Kasumi-1 (cell line): Measurements from ENCODE around the gene CFAP299.

Experiments
- DNase-seq, 2 experiments: peaks; one replicate each; lab custom pipeline; 2025; lab: John Stamatoyannopoulos, UW

CFAP299 gene

DNA sequence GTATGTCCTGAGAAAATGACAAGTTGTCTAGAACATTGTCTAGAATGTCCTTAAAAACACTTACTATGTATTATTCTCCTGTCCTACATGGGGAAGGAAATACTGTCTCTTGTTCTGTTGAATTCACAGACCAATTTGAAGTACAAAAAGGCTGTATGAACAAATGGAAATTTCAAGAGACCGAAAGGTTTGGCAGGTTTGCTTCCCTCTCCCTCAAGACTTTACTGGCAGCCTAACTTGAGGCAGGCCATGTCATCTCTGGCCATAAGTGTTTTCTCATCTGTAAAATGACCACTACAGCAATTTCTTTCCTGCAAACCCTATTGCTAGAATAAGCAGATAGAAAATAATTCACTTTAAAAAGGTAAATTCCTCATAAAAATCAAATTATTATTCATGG lies 503.8 kb downstream of the CFAP299 start:
- no peak for DNase-seq

DNA sequence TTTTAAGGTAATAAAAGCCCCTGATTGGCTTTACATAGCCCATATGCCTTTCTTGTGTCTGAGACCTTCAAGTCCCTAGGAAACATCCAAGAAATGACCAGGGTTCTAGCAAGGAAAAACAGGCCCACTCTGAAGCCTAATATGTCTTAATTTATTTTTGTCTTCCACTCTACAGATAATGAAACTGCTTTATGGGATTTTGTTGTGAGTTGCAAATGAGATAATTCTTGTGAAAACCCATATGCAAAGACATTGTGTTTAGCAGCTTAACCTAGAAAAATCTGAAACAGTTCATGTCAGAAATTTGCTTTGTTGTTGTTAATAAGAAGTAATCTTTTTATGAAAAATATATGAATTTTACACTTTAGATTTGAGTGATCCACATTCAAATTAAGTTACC lies 504.3 kb downstream of the CFAP299 start:
- no peak for DNase-seq

DNA sequence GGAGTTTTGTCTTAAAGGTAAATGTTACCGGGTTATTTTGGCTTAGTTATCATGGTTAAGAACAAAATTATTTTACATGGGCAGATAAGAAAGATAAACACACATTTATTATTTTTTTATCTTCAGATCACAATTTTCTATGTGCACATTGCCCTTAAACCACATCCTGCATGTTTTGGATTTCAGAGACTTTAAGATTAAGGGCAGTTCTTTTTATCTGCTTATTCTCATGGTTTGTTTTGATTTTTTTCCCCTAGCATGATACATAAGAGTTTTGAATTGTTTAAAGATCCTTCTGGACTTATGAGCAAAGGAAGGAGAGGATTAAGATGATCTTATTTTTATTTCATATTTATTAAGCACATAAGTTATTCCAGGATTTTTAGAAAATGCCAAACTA lies 504.9 kb downstream of the CFAP299 start:
- no peak for DNase-seq

DNA sequence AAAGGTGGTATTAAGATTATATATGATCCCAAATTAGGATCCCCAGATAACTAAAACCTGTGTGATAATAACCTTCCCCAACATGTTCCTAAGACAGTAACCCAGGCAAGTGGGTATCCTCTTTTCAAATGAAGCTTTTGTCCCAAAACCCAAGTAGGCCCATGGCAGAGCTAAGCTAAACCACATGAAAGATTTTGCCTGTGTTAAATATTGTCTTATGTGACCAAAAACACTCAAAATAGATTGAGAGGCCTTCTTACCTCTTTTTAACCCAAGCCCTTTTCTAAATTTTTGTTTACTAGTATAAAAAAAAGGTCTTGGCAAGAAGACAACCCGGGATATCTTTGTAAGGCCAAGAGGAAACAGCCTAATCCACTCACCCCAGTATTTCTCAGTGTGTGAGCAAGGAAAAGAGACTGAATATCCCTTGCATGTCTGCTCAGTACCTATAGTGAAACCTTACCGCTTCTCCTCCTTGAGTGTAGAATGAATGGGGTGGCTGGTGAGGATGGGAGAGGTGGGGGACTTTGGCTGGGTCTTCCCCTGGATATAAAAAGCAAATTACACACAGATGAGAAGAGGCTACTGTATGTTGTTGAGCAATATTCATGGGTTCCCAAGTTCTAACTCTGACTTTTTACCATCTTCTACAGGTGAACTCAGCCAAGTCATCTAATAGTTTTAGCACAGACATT lies 506.2 kb downstream of the CFAP299 start:
- DNase-seq: no peak

DNA sequence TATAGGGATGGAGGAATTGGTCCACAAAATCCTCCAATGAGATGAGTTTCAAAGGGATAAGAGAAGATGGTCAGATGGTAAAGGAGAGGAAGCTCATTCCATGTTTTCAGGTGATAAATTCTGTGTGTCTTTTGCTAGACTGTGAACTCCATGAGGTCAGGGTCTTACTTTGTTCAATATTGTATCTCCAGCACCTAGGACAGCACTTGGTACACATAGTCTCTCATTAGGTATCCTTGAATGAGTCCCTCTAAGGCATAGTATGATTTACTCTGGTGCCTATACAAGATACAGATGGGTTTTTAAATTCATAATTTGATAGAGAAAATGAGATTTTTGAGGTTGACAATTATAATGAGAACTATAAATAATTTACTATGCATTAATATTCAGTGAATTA lies 510.7 kb downstream of the CFAP299 start:
- DNase-seq: no peak

DNA sequence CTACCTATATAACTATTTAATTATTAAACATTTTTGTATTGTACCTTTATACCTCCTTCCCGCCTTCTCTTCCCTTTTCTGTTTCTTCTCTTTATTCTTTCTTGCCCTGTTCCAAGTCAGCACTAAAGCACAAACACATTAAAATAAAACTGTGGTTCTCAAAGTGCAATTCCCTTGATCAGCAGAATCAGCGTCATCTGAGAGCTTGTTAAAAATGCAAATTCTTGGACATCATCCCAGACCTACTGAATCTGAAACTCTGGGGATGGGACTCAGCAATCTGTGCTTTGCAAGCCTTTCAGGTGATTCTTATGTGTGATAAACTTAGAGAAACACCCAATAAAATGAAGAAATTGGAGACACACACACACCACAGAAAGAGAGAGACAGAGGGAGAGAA lies 516.5 kb downstream of the CFAP299 start:
- DNase-seq: no peak

DNA sequence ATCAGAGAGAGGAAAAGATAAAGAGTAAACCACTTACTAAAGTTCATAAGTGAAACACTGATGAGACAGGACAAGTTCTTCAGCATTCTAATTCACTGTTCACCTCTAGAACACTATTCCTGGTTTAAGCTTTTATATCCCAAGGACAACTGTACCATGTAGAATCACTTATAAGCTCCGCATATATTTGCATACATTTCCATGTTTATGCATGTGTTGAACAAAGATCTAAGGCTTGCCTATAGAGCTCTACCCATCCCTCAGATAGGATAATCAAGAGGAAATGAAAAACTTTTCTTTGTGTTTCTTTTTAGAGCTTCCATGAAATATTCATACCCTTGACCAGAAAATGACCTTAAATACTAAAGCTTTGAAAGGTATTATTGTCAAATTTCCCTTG lies 538.0 kb downstream of the CFAP299 start:
- no peak for DNase-seq

DNA sequence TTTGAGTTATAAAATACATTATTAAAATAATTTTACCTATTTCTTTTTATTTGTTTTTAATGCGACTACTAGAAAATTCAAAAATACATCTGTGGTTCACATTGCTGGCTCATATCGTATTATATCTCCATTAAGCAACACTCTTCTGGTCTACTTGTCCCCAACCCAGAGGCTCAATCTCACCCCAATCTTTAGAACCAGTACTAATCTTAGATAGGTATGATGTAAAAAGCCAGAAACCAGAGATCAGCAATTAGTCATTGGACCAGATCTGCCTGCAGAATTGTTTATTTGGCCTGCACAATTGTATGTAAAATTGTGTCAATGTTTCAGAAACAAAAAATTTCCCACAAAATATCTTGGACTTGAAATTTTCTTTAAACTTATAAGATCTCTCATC lies 539.4 kb downstream of the CFAP299 start:
- no peak for DNase-seq

DNA sequence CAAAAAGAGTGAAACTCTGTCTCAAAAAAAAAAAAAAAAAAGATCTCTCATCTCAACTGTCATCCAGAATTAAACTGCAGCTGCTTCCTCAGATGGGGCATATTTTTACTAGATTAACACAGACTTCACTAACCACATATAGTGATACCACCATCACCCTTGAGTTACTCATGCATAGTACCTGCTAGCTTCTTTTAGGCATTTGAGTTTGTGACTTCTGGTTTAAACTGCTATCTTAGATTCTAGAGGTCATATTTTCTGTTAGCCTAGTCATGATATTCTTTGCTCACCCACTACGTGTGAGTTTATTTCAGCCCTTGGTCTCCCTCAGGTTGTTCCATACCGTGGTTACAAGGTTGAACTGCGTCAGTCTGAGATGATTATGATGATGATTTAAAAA lies 540.1 kb downstream of the CFAP299 start:
- peak; percentile 12 to 27 for DNase-seq

DNA sequence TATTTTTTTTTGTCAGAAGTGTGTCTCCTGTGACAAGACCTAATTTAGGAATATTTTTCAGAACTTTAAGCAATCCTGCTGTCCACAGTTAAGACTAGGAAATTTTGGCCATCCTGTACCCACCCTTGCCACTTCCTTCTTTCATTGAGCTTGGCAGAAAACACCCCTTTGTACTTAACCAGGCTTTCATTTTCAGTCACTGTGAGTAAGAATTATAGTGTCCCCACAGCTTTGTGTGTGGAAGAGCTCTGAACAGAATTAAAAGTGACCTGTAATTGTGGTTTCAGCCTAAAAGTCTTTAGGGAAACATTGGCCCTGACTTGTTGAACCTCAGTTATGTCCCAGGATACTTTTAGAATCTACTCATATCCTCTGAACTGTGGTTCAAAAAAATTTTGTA lies 541.3 kb downstream of the CFAP299 start:
- peak; percentile 28 to 43 for DNase-seq

DNA sequence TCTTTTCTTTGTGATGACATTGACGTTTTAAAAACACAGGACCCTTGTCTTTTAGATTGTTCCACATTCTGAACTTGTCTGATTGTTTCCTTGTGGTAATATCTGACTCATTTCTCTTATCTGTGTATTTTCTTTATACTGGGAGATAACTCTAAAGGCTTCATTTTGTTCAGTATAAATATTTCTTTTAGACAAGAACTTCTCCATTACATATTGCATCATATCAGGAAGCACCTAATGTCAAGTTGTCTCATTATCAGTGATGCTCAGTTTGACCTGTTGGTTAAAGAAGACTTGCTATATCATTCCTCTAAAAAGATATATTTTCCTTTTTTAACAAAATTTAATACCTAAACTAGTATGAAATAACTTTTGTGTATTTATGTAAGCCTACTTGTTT lies 542.7 kb downstream of the CFAP299 start:
- no peak for DNase-seq

DNA sequence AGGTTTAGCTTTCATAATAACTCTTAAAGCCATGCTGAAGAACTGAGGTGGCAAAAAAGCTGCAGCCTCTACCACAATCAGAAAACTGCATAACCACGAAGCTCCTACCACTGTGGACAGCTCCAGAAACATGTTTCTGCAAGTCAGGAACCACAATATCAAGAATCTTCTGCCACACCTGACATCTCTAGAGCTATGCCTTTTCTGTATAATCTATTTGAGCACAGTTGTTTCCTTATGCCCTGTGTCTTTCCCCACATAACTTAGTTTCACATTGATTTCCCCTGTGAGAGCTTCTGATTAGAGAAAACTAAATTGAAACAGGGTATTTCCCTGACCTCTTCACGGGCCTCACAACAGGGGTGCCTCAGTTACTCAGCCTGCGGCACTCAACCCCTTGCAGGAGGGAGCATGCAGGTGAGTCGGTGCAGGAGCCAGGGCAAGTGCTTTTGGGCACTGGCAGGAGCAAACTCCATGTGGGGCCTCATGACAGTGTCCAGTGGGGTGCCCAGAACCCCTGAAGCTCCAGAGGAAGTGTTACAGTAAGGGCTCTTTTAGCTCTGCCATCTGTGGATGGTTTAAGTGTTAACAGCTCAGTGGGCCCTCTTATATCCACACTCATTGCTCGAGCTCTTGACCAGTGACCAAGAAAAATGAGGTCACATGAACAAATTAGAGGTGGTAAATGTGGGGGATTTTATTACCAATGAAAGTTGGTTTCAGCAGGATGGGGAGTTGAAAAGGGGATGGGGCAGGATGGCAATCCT lies 562.2 kb downstream of the CFAP299 start:
- no peak for DNase-seq

DNA sequence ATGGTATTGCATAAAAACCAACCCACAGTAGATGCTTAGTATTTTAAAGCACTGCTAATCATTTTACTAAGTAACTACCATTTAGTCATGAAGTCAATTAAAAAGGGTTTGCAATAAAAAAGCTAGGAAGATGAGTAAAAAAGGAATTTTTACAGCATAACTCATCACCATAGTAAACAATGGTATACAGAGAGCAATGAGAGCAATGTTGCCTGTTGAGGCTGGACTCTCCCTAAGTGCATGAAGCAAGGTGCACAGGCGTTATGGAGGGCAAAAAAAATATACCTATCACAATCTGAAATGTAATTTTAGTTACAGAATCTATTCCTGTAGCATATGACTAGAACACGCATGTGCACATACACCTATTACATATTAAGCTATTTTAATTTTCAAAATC lies 565.4 kb downstream of the CFAP299 start:
- DNase-seq: no peak

DNA sequence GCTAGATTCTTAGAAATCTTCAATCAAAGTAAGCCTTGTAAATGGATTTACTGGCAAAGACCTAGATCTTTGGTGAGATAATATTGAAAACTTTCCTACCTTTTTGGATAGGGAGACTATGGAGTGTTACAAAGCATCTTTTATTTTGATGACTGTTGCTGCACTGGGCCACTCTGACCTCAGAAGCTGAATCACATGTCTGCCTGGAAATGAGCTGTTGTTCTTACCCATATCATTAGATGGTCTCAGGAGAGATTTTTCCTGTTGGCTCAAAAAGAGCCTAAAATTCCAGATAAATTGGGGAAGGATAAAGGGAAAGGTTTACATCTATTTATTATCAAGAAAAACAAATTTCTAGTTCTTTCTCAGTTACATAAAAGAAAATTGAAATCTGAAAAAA lies 567.5 kb downstream of the CFAP299 start:
- DNase-seq: no peak

DNA sequence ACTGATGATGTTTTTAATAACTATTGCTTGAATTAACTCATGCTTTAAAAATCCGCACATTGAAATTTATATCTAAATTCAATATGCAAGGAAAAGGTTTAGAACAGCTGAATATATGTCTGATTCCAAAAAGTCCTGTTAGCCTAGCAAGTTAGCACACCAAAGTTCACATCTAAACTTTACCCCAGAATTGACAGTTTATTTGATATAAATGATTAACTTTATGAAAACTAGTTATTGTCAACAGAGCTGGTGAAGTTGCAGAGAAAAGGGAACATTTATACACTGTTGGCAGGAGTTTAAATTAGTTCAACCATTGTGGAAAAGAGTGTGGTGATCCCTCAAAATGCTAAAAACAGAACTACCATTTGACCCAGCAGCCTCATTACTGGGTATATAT lies 574.4 kb downstream of the CFAP299 start:
- no peak for DNase-seq

DNA sequence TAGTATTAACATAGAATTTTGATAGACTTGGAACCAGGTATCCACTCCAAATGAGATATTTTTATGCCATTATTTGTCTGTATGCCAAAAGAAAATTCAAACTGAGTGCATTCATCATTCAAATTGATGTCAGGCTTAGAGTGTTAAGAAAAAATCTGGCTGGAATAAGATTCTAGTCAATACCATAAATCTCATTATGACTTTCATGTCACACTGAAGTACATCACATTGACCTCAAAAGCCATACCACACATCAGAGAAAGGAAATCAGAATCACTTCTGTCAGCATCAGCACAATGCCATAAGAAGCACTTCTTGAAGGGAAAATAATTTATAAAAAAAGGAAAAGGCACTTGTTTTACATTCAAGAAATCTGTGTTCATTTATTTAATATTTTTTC lies 575.9 kb downstream of the CFAP299 start:
- DNase-seq: no peak

DNA sequence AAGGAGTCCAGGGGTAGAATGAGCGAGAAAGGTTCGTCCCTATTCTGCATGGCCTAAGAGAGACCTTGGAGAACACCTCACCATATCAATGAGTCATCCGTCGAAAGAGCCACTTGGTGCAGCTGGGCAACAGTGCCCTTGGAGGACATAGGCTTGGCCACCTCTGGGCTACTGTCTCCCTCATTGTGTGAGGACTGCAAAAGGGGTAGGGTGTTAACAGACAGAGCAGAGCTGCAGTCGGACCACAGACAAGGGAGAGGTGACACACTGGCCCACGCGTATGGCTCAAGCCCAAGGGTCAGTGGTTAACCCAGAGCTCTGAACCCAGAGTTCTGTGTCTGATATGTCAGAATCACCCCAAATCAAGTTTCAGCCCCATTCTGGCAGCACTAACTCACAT lies 576.8 kb downstream of the CFAP299 start:
- DNase-seq: no peak

DNA sequence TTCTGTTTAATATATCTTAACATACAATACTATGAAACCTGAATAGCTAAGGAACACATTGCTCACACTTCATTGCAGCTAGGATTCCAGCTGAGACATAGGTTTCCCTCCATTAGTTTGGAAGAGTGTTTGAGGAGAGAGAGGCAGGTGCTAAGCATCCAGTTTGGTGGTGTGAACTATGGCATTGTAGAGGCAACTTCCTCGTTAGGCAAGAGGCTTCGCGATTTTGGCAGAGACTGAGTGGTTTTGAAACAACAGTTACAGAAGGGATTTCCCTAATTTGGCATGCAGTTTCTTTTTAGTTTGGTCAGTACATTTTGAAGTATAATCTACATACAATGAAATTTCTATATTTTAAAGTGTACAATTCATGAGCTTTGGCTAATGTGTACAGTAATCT lies 577.9 kb downstream of the CFAP299 start:
- peak; percentile 21 to 32 for DNase-seq

DNA sequence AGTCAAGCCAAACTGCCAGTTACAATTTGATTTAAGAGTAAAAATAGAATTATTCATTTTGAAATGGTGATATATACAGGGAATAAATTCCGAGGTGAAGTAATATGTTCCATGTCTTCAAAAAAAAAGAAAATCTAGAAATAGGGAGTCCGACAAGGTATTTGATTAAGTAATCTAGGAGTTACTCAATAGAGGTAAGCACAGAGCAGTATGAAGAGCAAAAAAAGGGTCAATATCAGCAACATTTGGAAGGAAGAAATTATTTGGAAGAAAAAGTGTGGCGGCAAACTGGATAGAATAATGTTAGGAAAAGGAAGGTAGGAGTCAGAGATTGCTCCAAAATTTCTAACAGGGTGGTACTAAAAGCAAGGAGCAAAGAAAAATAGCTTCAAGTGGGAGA lies 581.2 kb downstream of the CFAP299 start:
- no peak for DNase-seq

DNA sequence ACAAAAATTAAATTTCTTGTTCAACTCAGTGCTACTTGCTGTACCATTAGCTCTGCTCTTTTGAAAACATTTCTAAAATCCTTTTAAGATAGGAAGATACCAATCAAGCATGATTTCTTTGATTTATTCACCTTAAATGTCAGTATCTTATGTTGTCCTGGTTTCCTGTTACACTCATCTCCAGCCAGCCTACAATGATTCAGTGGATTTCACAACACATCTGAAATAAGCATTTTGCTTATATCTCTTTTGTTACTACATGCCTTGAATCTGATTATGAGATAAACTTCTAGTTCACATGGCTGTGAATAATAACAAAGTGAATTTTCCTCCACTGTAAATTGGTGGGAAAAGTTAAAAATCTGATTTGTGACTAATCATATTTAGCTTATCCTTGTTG lies 582.5 kb downstream of the CFAP299 start:
- no peak for DNase-seq

DNA sequence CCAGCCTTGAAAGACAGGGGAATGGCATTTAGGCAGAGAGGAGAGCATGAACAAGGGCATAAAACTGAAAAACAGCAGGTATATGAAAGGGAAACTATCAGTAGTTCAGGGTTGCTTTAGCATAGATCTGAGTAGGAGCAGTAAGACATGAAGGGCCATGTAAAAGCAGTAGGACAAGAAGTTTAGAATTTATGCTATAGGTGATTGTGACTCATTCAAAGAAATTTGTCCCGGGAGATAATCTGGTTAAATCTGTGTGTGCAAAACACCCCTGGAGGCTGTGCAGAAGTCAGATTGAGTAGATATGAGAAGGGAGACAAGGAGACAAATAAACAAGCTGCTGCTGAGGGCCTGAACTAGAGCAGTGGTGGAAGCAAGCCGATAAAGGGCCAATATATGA lies 585.9 kb downstream of the CFAP299 start:
- no peak for DNase-seq

DNA sequence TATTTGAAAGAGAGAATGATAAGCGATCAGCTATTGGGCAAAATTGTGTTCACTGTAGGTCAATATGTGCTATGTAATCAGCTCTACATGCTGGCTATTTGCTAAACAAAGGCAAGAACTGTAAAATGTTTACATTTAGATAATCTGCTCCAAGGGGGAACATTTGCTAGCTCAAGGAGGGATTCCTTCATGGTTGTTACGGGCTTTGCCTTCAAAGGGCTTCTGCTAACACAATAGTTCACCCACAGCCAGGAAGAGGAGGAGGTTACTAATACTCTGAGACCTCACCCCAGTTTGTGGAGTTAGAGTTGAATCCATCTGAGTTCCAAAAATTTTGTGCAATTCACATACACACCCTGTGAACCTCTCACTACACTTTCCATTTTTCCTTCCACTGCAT lies 587.4 kb downstream of the CFAP299 start:
- no peak for DNase-seq

DNA sequence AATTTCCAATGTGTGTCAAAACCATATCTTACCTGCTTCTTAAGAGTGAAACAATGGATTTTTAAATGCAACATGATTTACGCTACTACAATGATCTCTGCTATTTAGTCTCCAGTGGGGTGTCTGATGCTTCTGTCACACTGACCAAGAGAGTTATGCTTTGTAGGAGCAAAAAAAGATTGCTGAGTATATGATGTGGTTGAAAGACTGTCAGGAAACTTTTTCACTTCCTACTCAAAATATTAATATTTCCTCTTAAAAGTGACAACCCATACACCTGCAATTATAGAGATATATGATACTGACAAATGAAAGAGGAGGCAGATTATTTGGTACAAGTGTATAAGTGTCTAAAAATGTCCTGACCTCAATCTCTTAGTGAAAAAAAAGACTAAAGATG lies 589.8 kb downstream of the CFAP299 start:
- no peak for DNase-seq

DNA sequence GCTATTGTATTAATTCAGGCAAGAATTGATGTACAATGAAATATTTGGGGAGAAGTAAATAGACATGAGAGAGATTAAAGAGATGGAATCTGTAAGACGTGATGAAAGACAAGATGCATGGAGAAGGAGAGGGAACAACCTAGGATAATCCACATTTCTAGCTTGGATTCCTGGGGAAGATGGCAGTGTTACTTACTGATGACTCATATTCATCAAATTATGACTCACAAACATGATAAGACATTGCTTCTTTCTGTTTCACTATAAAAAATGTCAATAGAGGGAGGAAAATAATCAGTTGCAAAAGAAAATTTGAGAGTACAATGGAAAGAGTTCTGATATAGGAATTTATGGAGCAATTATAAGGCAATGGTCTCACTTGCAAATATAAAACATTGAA lies 590.9 kb downstream of the CFAP299 start:
- no peak for DNase-seq
